GM12874 (cell line): ENCODE data around the gene TBC1D24.

Source experiments
- CTCF ChIP-seq: IDR thresholded peaks from 2 replicates; pipeline ENCODE4 v1.5.1; 2011; ENCODE audit warnings: low read depth, mild to moderate bottlenecking, control low read depth, low read length, moderate library complexity; ENCODE audit not compliant: insufficient read depth

The TBC1D24 gene

GRCh38 chr16:2520784-2521531 is 46.0 kb downstream of the TBC1D24 start:
- no peak for TF ChIP-seq CTCF

GRCh38 chr16:2523801-2524231 is 48.9 kb downstream of the TBC1D24 start:
- no peak for TF ChIP-seq CTCF

GRCh38 chr16:2524339-2524938 is 49.5 kb downstream of the TBC1D24 start:
- TF ChIP-seq CTCF, result no peak

GRCh38 chr16:2526135-2526534 is 51.2 kb downstream of the TBC1D24 start:
- no peak for TF ChIP-seq CTCF

- TF ChIP-seq CTCF, result no peak
These were observed 52.3 kb downstream of the TBC1D24 start for GRCh38 chr16:2527071-2527783.

DNA sequence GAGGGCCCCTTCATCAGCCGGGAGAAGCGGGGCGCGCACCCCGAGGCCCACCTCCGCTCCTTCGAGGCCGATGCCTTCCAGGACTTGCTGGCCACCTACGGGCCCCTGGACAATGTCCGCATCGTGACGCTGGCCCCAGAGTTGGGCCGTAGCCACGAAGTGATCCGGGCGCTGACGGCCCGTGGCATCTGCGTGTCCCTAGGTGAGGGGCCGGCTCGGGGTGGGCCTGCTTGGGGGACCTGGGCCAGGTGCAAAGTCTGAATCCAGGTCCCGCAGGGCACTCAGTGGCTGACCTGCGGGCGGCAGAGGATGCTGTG is 52.8 kb downstream of the TBC1D24 start:
- no peak for TF ChIP-seq CTCF
